Uterus (tissue), 4 donors: ENCODE measurements around the gene SLC6A19. TPM values are rescaled to one million over a fixed set of nuclear protein-coding genes. Genes with fewer than 3 reads are reported as not detected.
"Not testable (repeated sequence)": the region's sequence is repeated elsewhere in the genome, so short reads cannot be mapped to it uniquely, and the experiment has no call there.

Experiments
- DNase-seq, 2 donors: peaks; one replicate each; pipeline ENCODE4 v3.0.0-alpha.2; 2019 to 2020
- H3K27ac ChIP-seq, 2 donors: fragments of 200-600 bp; sonication (generic); 1 replicate in 1 of 2; 2 replicates in 1 of 2; pipeline ENCODE4 v1.5.1; 2016 to 2018
- H3K27me3 ChIP-seq, 2 donors: fragments of 200-600 bp; sonication (generic); one replicate each; pipeline ENCODE4 v1.5.1; 2018 to 2019; ENCODE audit warnings: control low read depth in 1 of 2
- H3K36me3 ChIP-seq, 2 donors: fragments of 200-600 bp; sonication (generic); one replicate each; pipeline ENCODE4 v1.5.1; 2019; ENCODE audit warnings: control low read depth in 1 of 2
- H3K4me1 ChIP-seq, 2 donors: fragments of 200-600 bp; sonication (generic); one replicate each; pipeline ENCODE4 v1.5.1; 2018 to 2019; ENCODE audit warnings: control low read depth in 1 of 2
- H3K4me3 ChIP-seq, 2 donors: fragments of 200-600 bp; sonication (generic); 1 replicate in 1 of 2; 2 replicates in 1 of 2; pipeline ENCODE4 v1.5.1; 2018 to 2019; ENCODE audit warnings: mild to moderate bottlenecking in 1 of 2
- H3K9me3 ChIP-seq, 2 donors: fragments of 200-600 bp; sonication (generic); one replicate each; pipeline ENCODE4 v1.5.1; 2019; ENCODE audit warnings: control low read depth in 1 of 2
- POLR2A ChIP-seq, 2 donors: fragments of 450-650 bp; IDR thresholded peaks; one replicate each; pipeline ENCODE4 v1.6.1; 2016; ENCODE audit warnings: antibody characterized with exemption in 2 of 2, mild to moderate bottlenecking in 1 of 2, moderate library complexity in 1 of 2
- intact Hi-C: fragments of 100-400 bp; cut with DNase I; formaldehyde crosslinking; loops from one replicate; pipeline ENCODE4 v1.15.1; 2023; ENCODE audit warnings: low total_unique reads
- total RNA-seq, 4 donors: library from RNA; depleted of rRNA in 3 of 4; stranded (reverse); fragments of >200 nt in 3 of 4; gene quantifications; one replicate each; pipeline versions ENCODE4 v1.1.0 to v1.2.4, GENCODE V29; 2014 to 2023
- TF ChIP-seq, protein P1 (sequence below), 4 experiments: fragments of 200-600 bp in 2 of 4; fragments of 450-650 bp in 2 of 4; sonication (generic) in 2 of 4; IDR thresholded peaks; one replicate each; pipeline ENCODE4 v1.5.1; 2016 to 2019; ENCODE audit warnings: antibody characterized with exemption in 4 of 4, mild to moderate bottlenecking in 2 of 4, moderate library complexity in 1 of 4
- donor health status: DM: yes; HTN: yes; CAD: no.

The SLC6A19 gene
- total RNA-seq, 4 donors from 2014 or later, result under 0.01 TPM; not detected in 3

DNA sequence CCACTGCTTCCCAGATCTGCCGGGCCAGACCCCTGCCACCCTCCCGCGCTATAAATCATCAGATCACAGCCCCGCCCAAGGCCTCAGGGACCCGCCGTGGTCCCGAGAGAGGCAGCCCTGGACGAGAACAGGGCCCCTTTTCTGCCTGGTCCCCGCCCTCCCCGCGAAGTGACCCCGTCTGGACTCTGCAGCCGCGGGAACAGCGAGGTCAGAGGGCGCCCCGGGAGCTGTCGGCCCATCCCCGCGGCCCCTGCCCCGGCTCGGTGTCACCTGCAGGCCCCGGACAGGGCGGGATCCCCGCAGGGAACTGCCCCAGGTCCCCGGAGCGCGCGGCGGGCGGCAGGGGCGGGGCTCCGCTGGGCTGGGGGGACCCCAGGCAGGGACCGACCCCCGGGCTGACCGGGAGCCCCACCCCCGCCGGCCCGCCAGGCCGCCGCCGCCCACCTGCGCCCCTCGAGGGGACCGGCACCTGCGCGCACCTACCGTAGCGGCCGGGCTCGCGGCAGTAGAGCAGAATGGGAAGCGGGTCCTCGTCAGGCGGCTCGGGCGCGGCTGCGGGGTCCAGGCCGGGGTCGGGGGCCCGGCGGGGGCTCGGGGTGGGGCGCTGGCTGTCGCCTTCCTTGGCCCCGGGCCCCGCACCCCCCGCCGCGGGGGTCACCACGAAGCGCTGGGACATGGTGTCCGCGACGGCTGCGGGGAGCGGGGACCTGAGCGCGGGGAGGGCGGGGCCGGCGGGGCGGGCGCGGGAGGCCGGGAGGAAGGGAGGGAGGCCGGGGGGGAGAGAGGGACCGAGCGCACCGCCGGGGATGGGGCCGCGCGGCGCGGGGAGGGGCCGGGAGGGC, 46.0 kb upstream of the SLC6A19 start:
- DNase-seq, result no peak
- intact Hi-C loops, result no loop called here

DNA sequence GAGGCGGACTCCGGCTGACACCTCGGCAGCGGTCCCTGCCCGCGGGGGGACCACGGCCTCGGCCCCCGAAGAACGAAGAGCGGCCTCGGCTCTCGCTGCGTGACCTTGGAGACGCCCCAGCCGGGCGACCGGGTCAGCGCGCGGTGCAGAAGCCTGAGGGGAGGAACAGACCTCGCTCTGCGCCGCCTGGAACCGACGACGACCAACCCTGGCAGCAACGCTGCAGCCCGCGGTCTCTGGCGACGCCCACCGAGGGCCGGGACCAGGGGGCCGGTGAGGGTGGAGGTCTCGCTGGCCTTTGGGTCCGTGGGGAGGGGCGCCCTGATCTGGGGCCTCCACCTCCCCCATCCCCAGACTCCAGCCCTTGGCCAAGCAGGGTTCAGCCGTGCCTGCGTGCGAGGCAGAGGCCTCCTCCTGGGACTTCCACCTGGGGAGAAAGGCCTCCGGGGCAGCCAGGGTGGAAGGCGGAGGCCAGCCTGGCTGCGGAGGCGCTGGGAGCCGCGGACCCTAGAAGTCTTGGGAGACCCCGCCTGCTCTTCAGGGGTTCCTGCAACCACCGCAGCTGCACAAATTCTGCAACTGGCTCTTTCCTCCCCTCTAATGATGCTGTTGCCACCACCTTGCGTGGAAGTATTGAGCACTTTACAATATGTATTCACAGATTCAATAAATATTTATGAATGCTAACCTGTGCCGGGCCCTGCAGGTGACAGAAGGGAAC, 45.2 kb upstream of the SLC6A19 start:
- intact Hi-C loops, result no loop called here
- no peak overlapping the region for H3K27ac ChIP-seq
- no peak overlapping the region for H3K4me3 ChIP-seq
- TF ChIP-seq POLR2A (IDR thresholded peaks at IDR 0.05), result no peak
- TF ChIP-seq, protein P1, sequence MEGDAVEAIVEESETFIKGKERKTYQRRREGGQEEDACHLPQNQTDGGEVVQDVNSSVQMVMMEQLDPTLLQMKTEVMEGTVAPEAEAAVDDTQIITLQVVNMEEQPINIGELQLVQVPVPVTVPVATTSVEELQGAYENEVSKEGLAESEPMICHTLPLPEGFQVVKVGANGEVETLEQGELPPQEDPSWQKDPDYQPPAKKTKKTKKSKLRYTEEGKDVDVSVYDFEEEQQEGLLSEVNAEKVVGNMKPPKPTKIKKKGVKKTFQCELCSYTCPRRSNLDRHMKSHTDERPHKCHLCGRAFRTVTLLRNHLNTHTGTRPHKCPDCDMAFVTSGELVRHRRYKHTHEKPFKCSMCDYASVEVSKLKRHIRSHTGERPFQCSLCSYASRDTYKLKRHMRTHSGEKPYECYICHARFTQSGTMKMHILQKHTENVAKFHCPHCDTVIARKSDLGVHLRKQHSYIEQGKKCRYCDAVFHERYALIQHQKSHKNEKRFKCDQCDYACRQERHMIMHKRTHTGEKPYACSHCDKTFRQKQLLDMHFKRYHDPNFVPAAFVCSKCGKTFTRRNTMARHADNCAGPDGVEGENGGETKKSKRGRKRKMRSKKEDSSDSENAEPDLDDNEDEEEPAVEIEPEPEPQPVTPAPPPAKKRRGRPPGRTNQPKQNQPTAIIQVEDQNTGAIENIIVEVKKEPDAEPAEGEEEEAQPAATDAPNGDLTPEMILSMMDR (IDR thresholded peaks at IDR 0.05), result no peak
- H3K27me3 ChIP-seq, result peaks cover 0 to 6% of the 10 kb centered on the region in 2 donors
- peaks cover 0 to 8% of the 10 kb centered on the region in 2 donors for H3K4me1 ChIP-seq
- H3K9me3 ChIP-seq, result peaks cover 0 to 5% of the 10 kb centered on the region in 2 donors
- no peaks in the 10 kb centered on the region for H3K36me3 ChIP-seq
- no peak for DNase-seq

More for the DNA sequence above, 46.0 kb upstream of the SLC6A19 start:
- H3K36me3 ChIP-seq, result no peaks in the 10 kb centered on the region
- H3K27ac ChIP-seq, result no peak overlapping the region
- peaks cover 0 to 8% of the 10 kb centered on the region in 2 donors for H3K4me1 ChIP-seq
- no peak overlapping the region for H3K4me3 ChIP-seq
- TF ChIP-seq, protein P1 (IDR thresholded peaks at IDR 0.05), result no peak
- TF ChIP-seq POLR2A (IDR thresholded peaks at IDR 0.05), result no peak
- peaks cover 0 to 6% of the 10 kb centered on the region in 2 donors for H3K27me3 ChIP-seq
- peaks cover 0 to 5% of the 10 kb centered on the region in 2 donors for H3K9me3 ChIP-seq

DNA sequence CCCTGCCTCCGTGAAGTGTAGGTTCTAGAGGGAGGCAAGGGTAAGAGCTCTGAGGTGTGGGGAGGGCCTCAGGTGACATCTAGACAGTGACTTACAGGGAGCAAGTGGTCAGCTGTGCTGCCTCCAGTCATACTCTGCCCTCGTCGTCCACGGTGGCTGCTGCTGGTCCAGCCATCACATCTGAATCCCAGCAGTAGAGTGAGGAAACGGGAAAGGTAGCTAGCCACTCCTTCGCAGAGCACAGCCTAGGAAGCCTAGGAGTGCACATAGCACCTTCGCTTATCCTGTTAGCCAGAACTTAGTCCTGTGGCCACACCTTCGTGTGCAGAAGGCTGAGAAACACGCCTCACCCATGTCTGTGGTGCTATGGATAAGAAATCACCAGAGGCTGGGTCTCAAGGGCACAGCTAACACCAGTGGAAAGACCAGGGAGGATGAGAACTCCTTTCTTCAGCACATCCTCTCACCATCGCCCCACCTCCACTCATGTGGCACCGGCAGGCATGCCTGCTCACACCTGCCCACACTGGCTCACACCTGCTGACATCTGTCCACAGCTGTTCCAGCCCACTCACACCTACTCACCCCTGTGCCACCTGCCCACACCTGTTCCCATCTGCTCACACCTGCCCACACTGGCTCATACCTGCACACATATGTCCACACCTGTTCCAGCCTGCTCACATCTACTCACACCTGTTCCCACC, 44.5 kb upstream of the SLC6A19 start:
- no peak for DNase-seq
- TF ChIP-seq POLR2A (IDR thresholded peaks at IDR 0.05), result no peak
- TF ChIP-seq, protein P1 (IDR thresholded peaks at IDR 0.05), result no peak
- Histone ChIP-seq H3K27ac (no peak overlapping the region), H3K27me3 (peaks cover 0 to 6% of the 10 kb centered on the region in 2 donors), H3K9me3 (peaks cover 0 to 5% of the 10 kb centered on the region in 2 donors), H3K4me1 (peaks cover 0 to 8% of the 10 kb centered on the region in 2 donors), H3K36me3 (no peaks in the 10 kb centered on the region), H3K4me3 (no peak overlapping the region)
- intact Hi-C loops, result no loop called here

DNA sequence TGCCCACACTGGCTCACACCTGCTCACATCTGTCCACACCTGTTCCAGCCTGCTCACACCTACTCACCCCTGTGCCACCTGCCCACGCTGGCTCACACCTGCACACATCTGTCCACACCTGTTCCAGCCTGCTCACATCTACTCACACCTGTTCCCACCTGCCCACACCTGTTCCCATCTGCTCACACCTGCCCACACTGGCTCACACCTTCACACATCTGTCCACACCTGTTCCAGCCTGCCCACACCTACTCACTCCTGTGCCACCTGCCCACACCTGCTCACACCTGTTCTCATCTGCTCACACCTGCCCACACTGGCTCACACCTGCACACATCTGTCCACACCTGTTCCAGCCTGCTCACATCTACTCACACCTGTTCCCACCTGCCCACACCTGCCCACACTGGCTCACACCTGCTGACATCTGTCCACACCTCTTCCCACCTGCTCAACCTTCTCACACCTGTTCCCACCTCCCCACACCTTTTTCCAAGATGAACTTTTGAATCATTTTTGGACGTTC, 43.9 kb upstream of the SLC6A19 start:
- intact Hi-C loops, H3K27me3 ChIP-seq, H3K9me3 ChIP-seq, H3K36me3 ChIP-seq, DNase-seq, H3K4me3 ChIP-seq, H3K4me1 ChIP-seq, H3K27ac ChIP-seq: not testable (repeated sequence)

DNA sequence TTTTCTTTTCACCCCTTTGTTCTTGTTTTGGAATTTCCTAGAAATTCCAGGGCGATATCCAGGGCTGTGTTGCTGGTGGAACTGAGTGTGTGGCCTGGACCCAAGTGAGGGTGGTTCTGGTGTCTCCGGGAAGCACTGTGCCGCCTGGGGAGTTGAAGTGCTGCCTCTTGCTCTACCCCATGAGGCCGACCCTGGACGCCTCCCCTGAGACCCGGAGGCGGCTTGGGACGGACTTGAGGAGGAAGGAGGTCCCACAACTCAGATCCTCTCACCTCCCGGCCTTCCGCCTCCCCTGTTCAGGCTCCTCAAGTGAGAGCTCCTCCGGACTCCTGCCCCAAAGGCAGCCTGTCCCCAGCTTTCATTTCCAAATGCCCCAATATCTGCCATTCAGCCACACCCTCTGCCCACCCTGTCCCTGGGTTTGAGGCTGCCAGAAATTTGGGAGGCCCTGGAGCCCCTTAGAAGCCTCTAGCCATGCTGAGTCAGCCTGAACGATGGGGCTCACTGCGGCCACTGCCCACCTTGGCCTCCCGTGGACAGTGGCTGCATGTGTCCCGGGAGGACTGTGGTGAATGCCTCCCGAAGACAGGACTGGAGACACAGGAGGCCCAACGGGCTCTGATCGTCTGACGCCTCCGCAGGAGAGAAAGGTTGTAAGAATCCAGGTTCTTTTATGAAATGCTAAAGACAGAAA, 42.6 kb upstream of the SLC6A19 start:
- Histone ChIP-seq H3K36me3 (no peaks in the 10 kb centered on the region), H3K27ac (no peak overlapping the region), H3K9me3 (peaks cover 0 to 5% of the 10 kb centered on the region in 2 donors), H3K27me3 (peaks cover 0 to 6% of the 10 kb centered on the region in 2 donors), H3K4me3 (no peak overlapping the region), H3K4me1 (peaks cover 0 to 8% of the 10 kb centered on the region in 2 donors)
- intact Hi-C loops, result no loop called here
- DNase-seq, result no peak
- no peak for TF ChIP-seq POLR2A (IDR thresholded peaks at IDR 0.05)
